GM15510 (cell line): Measurements from ENCODE around the gene MINK1.

ENCODE experiments used
- POLR2A ChIP-seq: IDR thresholded peaks from 3 replicates; pipeline ENCODE4 v1.6.1; 2011; ENCODE audit warnings: borderline replicate concordance; ENCODE audit not compliant: insufficient read length; ENCODE audit errors: extremely low read depth

MINK1 gene

GRCh38 chr17:4919511-4920047, 86.4 kb downstream of the MINK1 start:
- TF ChIP-seq POLR2A, result no peak

- TF ChIP-seq POLR2A, result no peak
Measured at GRCh38 chr17:4920351-4921048, 87.4 kb downstream of the MINK1 start.

- no peak for TF ChIP-seq POLR2A
Measured at GRCh38 chr17:4921320-4921719, 88.2 kb downstream of the MINK1 start.

GRCh38 chr17:4928881-4929280, 95.7 kb downstream of the MINK1 start:
- TF ChIP-seq POLR2A, result no peak

- TF ChIP-seq POLR2A, result no peak
Measured at GRCh38 chr17:4931963-4932362, 98.8 kb downstream of the MINK1 start, which contains the start of gene GP1BA. TSS of gene GP1BA (plus strand) at chr17:4932277. CDS start at chr17:4932605, 328 bp downstream.

GRCh38 chr17:4932756-4933155, 99.6 kb downstream of the MINK1 start:
- no peak for TF ChIP-seq POLR2A

GRCh38 chr17:4933646-4934045, 100.5 kb downstream of the MINK1 start:
- TF ChIP-seq POLR2A, result no peak

- no peak for TF ChIP-seq POLR2A
Measured at GRCh38 chr17:4934173-4934979, 101.2 kb downstream of the MINK1 start.

GRCh38 chr17:4935650-4936049, 102.5 kb downstream of the MINK1 start:
- TF ChIP-seq POLR2A, result no peak

- no peak for TF ChIP-seq POLR2A
Measured at GRCh38 chr17:4936436-4936835, 103.3 kb downstream of the MINK1 start.

GRCh38 chr17:4937553-4937952, 104.4 kb downstream of the MINK1 start:
- TF ChIP-seq POLR2A, result no peak

- no peak for TF ChIP-seq POLR2A
Measured at GRCh38 chr17:4938069-4938491, 104.9 kb downstream of the MINK1 start.

GRCh38 chr17:4938688-4939545, 105.8 kb downstream of the MINK1 start:
- no peak for TF ChIP-seq POLR2A

- TF ChIP-seq POLR2A, result no peak
Measured at GRCh38 chr17:4939546-4939795, 106.3 kb downstream of the MINK1 start.
